GM12875 (cell line): ENCODE results near the gene UBR4.

ENCODE experiments used
- H3K4me3 ChIP-seq: one replicate; pipeline ENCODE4 v1.5.1; 2011; ENCODE audit warnings: low read depth, low read length, control low read depth
- CTCF ChIP-seq: IDR thresholded peaks from 2 replicates; pipeline ENCODE4 v1.5.1; 2011; ENCODE audit warnings: low read depth, mild to moderate bottlenecking, control low read depth, inconsistent platforms, low read length, moderate library complexity, borderline replicate concordance; ENCODE audit not compliant: insufficient read depth

UBR4 gene

GRCh38 chr1:19100028-19100427, 110.0 kb downstream of the UBR4 start:
- TF ChIP-seq CTCF: no peak
- H3K4me3 ChIP-seq: no peak overlapping the region

GRCh38 chr1:19096990-19097389, 113.1 kb downstream of the UBR4 start:
- no peak overlapping the region for H3K4me3 ChIP-seq
- no peak for TF ChIP-seq CTCF

- TF ChIP-seq CTCF: peak; percentile 16; the same call in 1 of the 2 replicates
- no peak overlapping the region for H3K4me3 ChIP-seq
Observed at GRCh38 chr1:19096036-19096833, 113.8 kb downstream of the UBR4 start.

GRCh38 chr1:19091196-19091953, 118.7 kb downstream of the UBR4 start:
- H3K4me3 ChIP-seq: no peak overlapping the region
- no peak for TF ChIP-seq CTCF

- no peak overlapping the region for H3K4me3 ChIP-seq
- no peak for TF ChIP-seq CTCF
Observed at GRCh38 chr1:19089524-19089923, 120.5 kb downstream of the UBR4 start.

GRCh38 chr1:19088717-19089442, 121.2 kb downstream of the UBR4 start:
- TF ChIP-seq CTCF: no peak
- no peak overlapping the region for H3K4me3 ChIP-seq
